Tibial nerve (tissue), 4 donors: Measurements from ENCODE around the gene HAAO. TPM values are rescaled to one million over a fixed set of nuclear protein-coding genes. Genes with fewer than 3 reads are reported as not detected.

Source experiments
- DNase-seq, 2 donors: peaks; one replicate each; pipeline ENCODE4 v3.0.0-alpha.2; 2019; ENCODE audit warnings: low spot score in 2 of 2
- H3K27ac ChIP-seq, 4 donors: fragments of 200-600 bp; sonication (generic) in 3 of 4; one replicate each; pipeline ENCODE4 v1.5.1; 2017 to 2019; ENCODE audit warnings: mild to moderate bottlenecking in 1 of 4
- H3K27me3 ChIP-seq, 2 donors: fragments of 200-600 bp; sonication (generic) in 1 of 2; one replicate each; pipeline versions ENCODE4 v1.5.1 to v1.6.0; 2017 to 2019
- H3K36me3 ChIP-seq, 3 donors: fragments of 200-600 bp; sonication (generic); one replicate each; pipeline ENCODE4 v1.5.1; 2018 to 2019
- H3K4me1 ChIP-seq, 4 donors: fragments of 200-600 bp; sonication (generic) in 3 of 4; one replicate each; pipeline ENCODE4 v1.5.1; 2017 to 2019
- H3K4me3 ChIP-seq, 4 donors: fragments of 200-600 bp; sonication (generic) in 3 of 4; one replicate each; pipeline ENCODE4 v1.5.1; 2017 to 2019; ENCODE audit warnings: mild to moderate bottlenecking in 1 of 4, moderate library complexity in 1 of 4
- H3K9me3 ChIP-seq, 4 donors: fragments of 200-600 bp; sonication (generic) in 3 of 4; one replicate each; pipeline ENCODE4 v1.5.1; 2017 to 2019
- EP300 ChIP-seq, 2 donors: sonication (generic); formaldehyde crosslinking; IDR thresholded peaks; one replicate each; pipeline ENCODE4 v1.6.1; 2017; ENCODE audit warnings: antibody characterized with exemption in 2 of 2, mild to moderate bottlenecking in 1 of 2
- POLR2A ChIP-seq, 2 donors: fragments of 450-650 bp; IDR thresholded peaks; one replicate each; pipeline ENCODE4 v1.6.1; 2017; ENCODE audit warnings: antibody characterized with exemption in 2 of 2, mild to moderate bottlenecking in 2 of 2, moderate library complexity in 2 of 2
- WGBS, 2 donors: methylation state at CpG; one replicate each; pipeline ENCODE4 v1.1.5; 2018; 5-methylcytosine and 5-hydroxymethylcytosine counted together
- total RNA-seq, 4 donors: library from RNA; depleted of rRNA; stranded (reverse); fragments of >200 nt; gene quantifications; one replicate each; pipeline ENCODE4 v1.1.0, GENCODE V29; 2016
- TF ChIP-seq, protein P1 (sequence below), 5 experiments: fragments of 200-600 bp in 3 of 5; fragments of 450-650 bp in 2 of 5; sonication (generic) in 3 of 5; IDR thresholded peaks; one replicate each; pipeline ENCODE4 v1.5.1; 2016 to 2019; ENCODE audit warnings: antibody characterized with exemption in 5 of 5, mild to moderate bottlenecking in 3 of 5, moderate library complexity in 2 of 5

HAAO gene
- total RNA-seq, 4 donors from 2014 or later, result 5.9 to 24.1 (median 7.6) TPM

DNA sequence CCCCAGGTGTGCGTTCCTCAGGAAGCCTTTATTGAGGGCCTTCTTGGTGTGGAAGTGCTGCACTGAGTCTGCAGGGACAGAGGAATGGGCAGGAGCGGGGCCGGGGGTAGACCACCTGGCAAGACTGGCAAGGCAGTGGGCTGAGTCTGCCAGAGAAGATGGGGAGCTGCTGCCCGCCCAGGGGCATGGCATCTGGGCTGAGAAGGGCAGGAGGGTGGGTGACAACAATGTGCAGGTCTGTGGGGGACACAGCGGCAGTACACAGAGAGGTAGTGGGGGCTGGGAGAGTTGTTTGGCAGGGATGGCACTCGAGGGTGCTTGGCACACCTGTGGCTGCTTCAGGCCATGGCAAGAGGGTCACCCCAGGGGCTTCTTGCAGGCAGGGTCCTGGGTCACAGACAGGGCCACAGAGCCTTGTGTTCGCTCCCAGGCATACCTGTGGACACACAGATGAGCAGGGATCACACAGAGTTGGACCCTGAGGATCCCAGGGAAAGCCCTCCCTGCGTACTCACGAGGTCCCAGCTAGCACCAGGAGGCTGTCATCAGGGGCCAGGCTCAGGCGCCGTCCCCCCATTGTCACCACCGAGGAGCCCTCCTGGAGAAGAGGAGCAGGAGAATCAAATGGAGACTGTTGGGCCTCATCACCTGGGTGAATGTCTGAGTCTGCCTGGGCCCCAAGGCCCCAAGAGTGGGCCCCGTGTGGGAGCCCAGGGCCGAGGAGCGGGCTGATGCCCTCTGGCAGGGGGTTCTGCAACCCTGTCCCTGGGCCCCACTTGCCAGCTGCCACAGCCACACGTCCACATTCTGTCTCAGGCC, 25.1 kb downstream of the HAAO start:
- Histone ChIP-seq H3K27me3 (no peaks in the 10 kb centered on the region), H3K27ac (no peak overlapping the region), H3K4me3 (no peak overlapping the region), H3K9me3 (no peaks in the 10 kb centered on the region), H3K4me1 (no peaks in the 10 kb centered on the region), H3K36me3 (peaks cover 0 to 22% (median 0%) of the 10 kb centered on the region in 3 donors)
- DNase-seq, result no peak
- WGBS, 2 donors, result 88 to 91% methylated on average over 11 to 13 of the region's 16 CpGs
- TF ChIP-seq POLR2A (IDR thresholded peaks at IDR 0.05), result no peak
- no peak for TF ChIP-seq EP300 (IDR thresholded peaks at IDR 0.05)
- TF ChIP-seq, protein P1, sequence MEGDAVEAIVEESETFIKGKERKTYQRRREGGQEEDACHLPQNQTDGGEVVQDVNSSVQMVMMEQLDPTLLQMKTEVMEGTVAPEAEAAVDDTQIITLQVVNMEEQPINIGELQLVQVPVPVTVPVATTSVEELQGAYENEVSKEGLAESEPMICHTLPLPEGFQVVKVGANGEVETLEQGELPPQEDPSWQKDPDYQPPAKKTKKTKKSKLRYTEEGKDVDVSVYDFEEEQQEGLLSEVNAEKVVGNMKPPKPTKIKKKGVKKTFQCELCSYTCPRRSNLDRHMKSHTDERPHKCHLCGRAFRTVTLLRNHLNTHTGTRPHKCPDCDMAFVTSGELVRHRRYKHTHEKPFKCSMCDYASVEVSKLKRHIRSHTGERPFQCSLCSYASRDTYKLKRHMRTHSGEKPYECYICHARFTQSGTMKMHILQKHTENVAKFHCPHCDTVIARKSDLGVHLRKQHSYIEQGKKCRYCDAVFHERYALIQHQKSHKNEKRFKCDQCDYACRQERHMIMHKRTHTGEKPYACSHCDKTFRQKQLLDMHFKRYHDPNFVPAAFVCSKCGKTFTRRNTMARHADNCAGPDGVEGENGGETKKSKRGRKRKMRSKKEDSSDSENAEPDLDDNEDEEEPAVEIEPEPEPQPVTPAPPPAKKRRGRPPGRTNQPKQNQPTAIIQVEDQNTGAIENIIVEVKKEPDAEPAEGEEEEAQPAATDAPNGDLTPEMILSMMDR (IDR thresholded peaks at IDR 0.05), result no peak

DNA sequence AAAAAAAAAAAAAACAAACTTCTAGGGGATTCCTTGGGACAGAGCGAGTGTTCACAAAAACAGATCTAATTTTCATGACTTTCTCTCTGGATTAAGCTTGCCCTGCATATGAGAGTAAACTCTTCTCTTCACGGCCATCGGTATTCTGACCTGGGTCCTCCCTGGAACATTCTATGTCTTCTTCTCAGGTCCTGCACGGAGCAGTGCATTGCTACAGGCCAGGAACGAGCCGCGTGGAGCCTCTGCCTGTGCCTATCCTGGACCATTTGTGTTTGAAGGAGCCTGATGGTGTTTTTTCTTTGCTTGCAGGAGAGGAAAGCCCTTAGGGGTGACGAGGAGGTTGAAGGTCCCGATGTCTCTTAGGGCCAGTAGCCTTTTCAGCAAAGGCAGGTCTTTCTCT, 26.7 kb downstream of the HAAO start:
- DNase-seq, result no peak
- WGBS, 2 donors, result 94% methylated on average over 9 of the region's 9 CpGs
- H3K4me1 ChIP-seq, result no peaks in the 10 kb centered on the region
- H3K27me3 ChIP-seq, result no peaks in the 10 kb centered on the region
- no peak overlapping the region for H3K4me3 ChIP-seq
- TF ChIP-seq EP300 (IDR thresholded peaks at IDR 0.05) (no peak), POLR2A (IDR thresholded peaks at IDR 0.05) (no peak)
- TF ChIP-seq, protein P1 (IDR thresholded peaks at IDR 0.05), result no peak
- no peak overlapping the region for H3K27ac ChIP-seq
- no peaks in the 10 kb centered on the region for H3K9me3 ChIP-seq
- peaks cover 0 to 22% (median 0%) of the 10 kb centered on the region in 3 donors for H3K36me3 ChIP-seq

DNA sequence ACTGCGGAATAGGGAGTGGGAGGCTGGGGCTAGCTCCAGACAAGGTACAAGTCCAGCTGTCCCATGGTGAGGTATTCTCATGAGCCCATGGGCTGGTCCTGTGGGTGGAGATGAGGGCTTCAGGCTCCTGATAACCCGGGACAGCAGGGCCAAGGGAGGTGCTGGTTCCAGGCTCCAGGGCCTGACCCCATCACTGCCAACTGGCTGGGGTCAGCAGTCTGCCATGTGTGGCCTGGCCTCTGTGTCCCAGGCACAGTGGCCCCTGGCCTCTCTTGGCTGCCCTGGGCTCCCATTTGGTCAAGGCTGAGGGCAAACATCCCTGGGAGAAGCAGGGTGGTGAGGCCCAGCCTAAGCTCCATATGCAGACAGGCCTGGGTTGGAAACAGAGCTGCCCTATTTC, 27.5 kb downstream of the HAAO start:
- peaks cover 0 to 22% (median 0%) of the 10 kb centered on the region in 3 donors for H3K36me3 ChIP-seq
- WGBS, 2 donors, result 86 to 93% methylated on average over 1 to 2 of the region's 2 CpGs
- no peak for DNase-seq
- no peak overlapping the region for H3K27ac ChIP-seq
- no peaks in the 10 kb centered on the region for H3K9me3 ChIP-seq
- H3K4me3 ChIP-seq, result no peak overlapping the region
- no peaks in the 10 kb centered on the region for H3K4me1 ChIP-seq
- TF ChIP-seq POLR2A (IDR thresholded peaks at IDR 0.05) (no peak), EP300 (IDR thresholded peaks at IDR 0.05) (no peak)
- no peaks in the 10 kb centered on the region for H3K27me3 ChIP-seq

DNA sequence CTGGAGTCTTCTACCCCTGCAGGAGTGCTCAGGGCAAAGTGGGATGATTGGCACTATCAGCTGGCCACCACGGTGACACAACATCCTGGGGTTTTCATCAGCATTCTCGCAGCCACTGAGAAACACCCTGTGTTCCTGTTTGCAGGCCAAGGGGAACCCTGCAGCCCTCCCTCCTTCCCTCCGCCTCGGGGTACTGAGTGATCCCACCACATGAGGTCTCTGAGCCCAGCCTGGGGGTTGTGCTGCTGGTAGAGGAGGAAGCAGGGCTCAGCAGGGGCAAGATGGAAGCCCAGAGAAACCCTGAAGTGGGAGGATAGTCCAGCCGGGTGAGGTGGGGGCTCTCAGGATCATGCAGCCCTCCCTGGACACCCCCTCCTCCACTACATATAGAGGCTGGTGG, 28.3 kb downstream of the HAAO start, which contains the start of gene OXER1:
Gene OXER1, minus strand, starts transcription at position 40 of the 400 bp plus-strand sequence. CDS start 73 bp downstream, outside the sequence.
- WGBS, 2 donors, result 57 to 78% methylated on average over 5 of the region's 5 CpGs

DNA sequence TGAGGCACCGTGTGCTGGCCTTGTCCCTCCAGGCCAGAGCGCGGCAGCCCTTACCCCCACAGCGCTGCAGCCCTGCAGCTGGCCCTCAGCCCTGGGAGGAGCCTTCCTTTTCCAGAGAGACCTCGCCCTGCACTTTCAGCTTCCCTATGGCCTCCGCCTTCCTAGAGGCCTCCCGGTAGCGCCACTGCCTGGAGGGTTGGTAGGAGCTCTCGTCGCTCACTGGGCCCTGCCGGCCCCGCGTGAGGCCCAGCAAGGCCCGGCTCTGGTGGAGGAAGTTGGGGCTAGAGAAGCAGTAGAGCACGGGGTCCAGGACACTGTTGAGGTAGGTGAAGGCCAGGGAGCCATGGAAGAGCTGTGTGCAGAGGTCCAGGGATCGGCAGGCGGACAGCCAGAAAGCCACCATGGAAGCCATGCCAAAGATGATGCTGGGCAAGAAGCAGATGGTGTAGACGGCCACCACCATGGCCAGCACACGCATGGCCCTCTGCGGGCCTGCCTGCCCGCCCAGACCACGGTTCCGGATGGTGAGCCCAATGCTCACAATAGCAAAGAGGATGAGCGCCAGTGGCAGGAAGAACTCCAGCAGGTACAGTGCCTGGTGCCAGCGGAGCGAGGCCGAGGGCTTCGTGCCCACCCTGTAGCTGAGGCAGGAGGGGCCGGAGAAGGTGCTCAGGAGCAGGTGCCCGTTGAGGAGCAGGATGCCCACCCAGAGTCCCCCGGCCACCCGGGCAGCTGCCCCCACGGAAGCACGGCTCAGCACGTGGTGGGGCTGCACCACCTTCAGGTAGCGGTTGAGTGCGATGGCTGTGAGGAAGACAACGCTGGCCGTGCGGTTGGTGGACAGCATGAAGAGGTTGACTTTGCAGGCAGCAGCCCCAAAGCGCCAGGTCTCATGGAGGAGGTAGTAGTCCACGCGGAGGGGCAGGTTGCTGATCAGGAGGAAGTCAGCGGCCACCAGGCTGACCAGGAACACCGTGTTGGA, 29.3 kb downstream of the HAAO start:
- H3K4me1 ChIP-seq, result no peaks in the 10 kb centered on the region
- H3K4me3 ChIP-seq, result no peak overlapping the region
- TF ChIP-seq EP300 (IDR thresholded peaks at IDR 0.05) (no peak), POLR2A (IDR thresholded peaks at IDR 0.05) (no peak)
- TF ChIP-seq, protein P1 (IDR thresholded peaks at IDR 0.05), result no peak
- WGBS, 2 donors, result 93 to 95% methylated on average over 35 to 45 of the region's 45 CpGs
- H3K36me3 ChIP-seq, result peaks cover 0 to 22% (median 0%) of the 10 kb centered on the region in 3 donors
- no peak overlapping the region for H3K27ac ChIP-seq
- DNase-seq, result no peak
- no peaks in the 10 kb centered on the region for H3K9me3 ChIP-seq
- H3K27me3 ChIP-seq, result no peaks in the 10 kb centered on the region

More for the DNA sequence above, 28.3 kb downstream of the HAAO start, which contains the start of gene OXER1:
- no peak within 1 kb of the TSS for H3K27ac ChIP-seq
- no peaks in the 10 kb centered on the region for H3K4me1 ChIP-seq
- H3K36me3 ChIP-seq, result peaks cover 0 to 22% (median 0%) of the 10 kb centered on the region in 3 donors
- no peaks in the 10 kb centered on the region for H3K9me3 ChIP-seq
- no peak for DNase-seq
- H3K27me3 ChIP-seq, result no peaks in the 10 kb centered on the region
- H3K4me3 ChIP-seq, result no peak within 1 kb of the TSS
- TF ChIP-seq, protein P1 (IDR thresholded peaks at IDR 0.05), result no peak
- TF ChIP-seq EP300 (IDR thresholded peaks at IDR 0.05) (no peak), POLR2A (IDR thresholded peaks at IDR 0.05) (no peak)
